Activated CD4-positive, alpha-beta T cell treated with anti-CD3 and anti-CD28 coated beads, Interleukin-2, Interleukin-6, amounts not matched to agents 100 ng/mL and 50 ng/mL, durations not matched to agents 16 hours and 8 hours (primary cell): Measurements from ENCODE around the gene HCRTR1.

Experiments
- DNase-seq: peaks from one replicate; pipeline ENCODE4 v3.0.0-alpha.2; 2020

The HCRTR1 gene

GRCh38 chr1:31669786-31670592 lies 52.5 kb downstream of the HCRTR1 start:
- DNase-seq = peak; percentile 14

DNA sequence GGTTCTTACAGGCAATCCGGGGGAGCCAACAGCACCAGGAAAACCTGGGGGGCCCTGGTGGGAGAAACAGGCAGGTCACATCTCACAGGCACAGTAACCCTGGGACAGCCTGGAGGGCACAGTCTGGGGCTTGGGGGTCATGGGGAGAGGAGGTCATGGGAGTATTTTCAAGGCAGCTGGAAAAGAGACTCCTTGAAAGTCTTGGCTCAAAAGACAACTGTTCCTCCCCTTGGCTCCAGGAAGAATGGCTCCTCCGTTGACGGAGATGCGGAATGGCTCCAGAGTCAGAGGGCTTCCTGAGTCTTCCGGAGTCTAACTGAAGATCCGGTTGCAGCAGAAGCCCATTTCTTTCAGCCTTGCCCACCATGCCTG lies 53.1 kb downstream of the HCRTR1 start:
- no peak for DNase-seq

GRCh38 chr1:31671147-31671546 lies 53.7 kb downstream of the HCRTR1 start:
- no peak for DNase-seq

GRCh38 chr1:31671561-31672201 lies 54.2 kb downstream of the HCRTR1 start:
- DNase-seq = no peak

- DNase-seq = no peak
Measured at GRCh38 chr1:31672986-31673385, 55.5 kb downstream of the HCRTR1 start.

DNA sequence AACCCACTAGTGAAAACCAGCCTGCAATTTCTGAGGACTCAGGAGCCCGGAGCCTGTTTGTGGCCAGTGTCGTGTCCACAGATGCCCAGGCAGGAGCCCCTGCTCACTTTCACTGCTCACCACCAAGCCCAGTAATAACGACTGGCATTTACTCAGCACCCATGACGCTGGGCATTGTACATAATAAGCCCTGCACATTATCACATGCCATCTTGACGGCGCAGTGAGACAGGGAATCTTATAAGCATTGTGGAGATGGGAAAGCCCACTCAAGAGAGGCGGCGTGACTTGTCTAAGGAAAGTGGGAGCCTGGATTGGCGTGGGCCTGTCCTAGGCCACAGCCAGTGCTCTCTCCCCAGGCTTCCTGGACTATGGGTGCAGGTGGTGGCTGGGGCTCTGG lies 55.9 kb downstream of the HCRTR1 start:
- no peak for DNase-seq

DNA sequence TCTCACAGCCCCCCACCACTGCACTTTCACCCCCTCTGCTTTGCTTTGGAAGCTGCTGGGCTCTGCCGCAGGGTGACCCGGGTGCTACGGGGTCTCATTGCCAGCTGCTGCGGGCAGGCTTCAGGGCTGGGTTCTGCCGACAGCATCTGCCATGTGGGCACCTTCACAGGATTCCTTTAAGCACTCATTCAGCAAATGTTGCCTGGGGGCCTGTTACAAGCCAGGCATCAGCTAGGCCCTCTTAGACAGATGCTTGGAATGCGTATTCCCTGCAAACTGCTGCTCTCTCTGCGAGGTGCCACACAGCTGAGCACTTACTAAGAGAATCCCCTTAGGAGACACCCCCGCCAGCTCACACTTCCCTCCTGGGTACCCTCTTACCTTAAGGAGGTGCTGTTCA lies 57.1 kb downstream of the HCRTR1 start:
- DNase-seq = no peak

GRCh38 chr1:31675161-31675560 lies 57.7 kb downstream of the HCRTR1 start:
- no peak for DNase-seq

DNA sequence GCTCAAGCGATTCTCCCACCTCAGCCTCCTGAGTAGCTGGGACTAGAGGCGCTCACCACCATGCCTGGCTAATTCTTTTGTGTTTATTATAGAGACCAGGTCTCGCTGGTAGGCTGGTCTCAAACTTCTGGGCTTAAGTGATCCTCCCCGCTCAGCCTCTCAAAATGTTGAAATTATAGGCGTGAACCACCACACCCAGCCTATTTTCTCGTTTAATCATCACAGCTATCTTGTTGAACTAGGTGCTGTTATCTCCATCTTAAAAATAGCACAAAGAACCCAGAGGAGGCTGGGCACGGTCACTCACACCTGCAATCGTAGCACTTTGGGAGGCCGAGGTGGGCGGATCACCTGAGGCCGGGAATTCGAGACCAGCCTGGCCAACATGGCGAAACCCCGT lies 58.3 kb downstream of the HCRTR1 start:
- DNase-seq = no peak
